22Rv1 (cell line): ENCODE measurements around the gene SAP30L.

Source experiments
- CTCF ChIP-seq: fragments of 450-650 bp; IDR thresholded peaks from 2 replicates; pipeline ENCODE4 v1.5.1; 2017; ENCODE audit warnings: mild to moderate bottlenecking
- ZFX ChIP-seq: fragments of 450-650 bp; IDR thresholded peaks from 2 replicates; pipeline ENCODE4 v1.6.1; 2017; ENCODE audit warnings: antibody characterized with exemption, borderline replicate concordance

- TF ChIP-seq CTCF (no peak), ZFX (no peak)
Observed at GRCh38 chr5:154418344-154418820, 27.4 kb upstream of the SAP30L start.
